Endothelial cell of umbilical vein (primary cell): ENCODE measurements around the gene TADA2A. TPM values are rescaled to one million over a fixed set of nuclear protein-coding genes. Genes with fewer than 3 reads are reported as not detected.

Source experiments
- BruUV-seq: library from RNA; stranded (reverse); fragments of 400-500 nt; replicated peaks from 2 replicates; lab custom pipeline; 2021; lab: Mats Ljungman, UMichigan
- CTCF ChIA-PET: fragments of 300-600, 350-600 bp; sonication (Branson Sonifier 250); formaldehyde crosslinking; loops from one replicate; lab custom pipeline; 2021; ENCODE audit warnings: antibody characterized with exemption, inconsistent platforms; lab: Charles Lee
- POLR2A ChIA-PET: fragments of 300-600, 350-600 bp; sonication (Branson Sonifier 250); formaldehyde crosslinking; loops from one replicate; lab custom pipeline; 2021; ENCODE audit warnings: antibody characterized with exemption, inconsistent platforms; lab: Charles Lee
- DNase-seq: peaks from one replicate; pipeline ENCODE4 v3.0.0-alpha.2; 2011; ENCODE audit warnings: low read depth, low spot score
- FAIRE-seq: peaks from 2 replicates; lab custom pipeline; 2011; peaks lifted over from hg19 to GRCh38; lab: Jason Lieb, UNC
- H2AFZ ChIP-seq: 2 replicates; pipeline ENCODE4 v1.6.0; 2012; ENCODE audit warnings: low read depth, low read length, control low read depth, inconsistent platforms
- H3K27ac ChIP-seq: 2 replicates; pipeline ENCODE4 v1.5.1; 2011; ENCODE audit warnings: low read depth, mild to moderate bottlenecking, control low read depth, low read length, moderate library complexity; ENCODE audit not compliant: insufficient read depth
- H3K27me3 ChIP-seq, 2 experiments: 2 replicates each; pipeline versions ENCODE4 v1.6.0 to v1.6.1; 2011; ENCODE audit warnings: low read length in 2 of 2, mixed read lengths in 1 of 2; ENCODE audit not compliant: control insufficient read depth in 2 of 2, insufficient read depth in 2 of 2
- H3K36me3 ChIP-seq, 2 experiments: 2 replicates in 1 of 2; 3 replicates in 1 of 2; pipeline ENCODE4 v1.5.1; 2011; ENCODE audit warnings: low read length in 2 of 2, mild to moderate bottlenecking in 1 of 2, moderate library complexity in 1 of 2; ENCODE audit not compliant: control insufficient read depth in 2 of 2, insufficient read depth in 2 of 2; ENCODE audit errors: extremely low read depth in 1 of 2
- H3K4me1 ChIP-seq: 3 replicates; pipeline ENCODE4 v1.5.1; 2011; ENCODE audit warnings: mild to moderate bottlenecking, low read length; ENCODE audit not compliant: control insufficient read depth, insufficient read depth; ENCODE audit errors: extremely low read depth
- H3K4me2 ChIP-seq: 2 replicates; pipeline ENCODE4 v1.6.1; 2011; ENCODE audit warnings: low read length, control low read depth, mixed read lengths; ENCODE audit not compliant: insufficient read depth
- H3K4me3 ChIP-seq, 3 experiments: fragments of 200-600 bp in 1 of 3; sonication (generic), shearing (Covaris generic) in 1 of 3; replicated peaks in 1 of 3; 2 replicates each; pipeline ENCODE4 v1.5.1; 2011 to 2016; ENCODE audit warnings: control low read depth in 3 of 3, low read length in 3 of 3, mild to moderate bottlenecking in 2 of 3, inconsistent platforms in 1 of 3, low read depth in 1 of 3, moderate library complexity in 1 of 3; ENCODE audit not compliant: insufficient read depth in 1 of 3
- H3K79me2 ChIP-seq: 2 replicates; pipeline ENCODE4 v1.6.0; 2012; ENCODE audit warnings: low read length, inconsistent platforms; ENCODE audit not compliant: control insufficient read depth, insufficient read depth
- H3K9ac ChIP-seq: replicated peaks from 2 replicates; pipeline ENCODE3; 2011; ENCODE audit warnings: low read length, control low read depth; ENCODE audit not compliant: insufficient read depth; ENCODE audit errors: extremely low read depth
- H3K9me1 ChIP-seq: replicated peaks from 3 replicates; pipeline ENCODE4 v1.6.0; 2011; ENCODE audit warnings: mild to moderate bottlenecking, low read length; ENCODE audit not compliant: control insufficient read depth, insufficient read depth; ENCODE audit errors: extremely low read depth
- H3K9me3 ChIP-seq: replicated peaks from 2 replicates; pipeline ENCODE4 v1.5.1; 2012; ENCODE audit warnings: low read length, inconsistent platforms; ENCODE audit not compliant: control insufficient read depth, insufficient read depth
- H4K20me1 ChIP-seq: replicated peaks from 2 replicates; pipeline ENCODE3; 2011; ENCODE audit warnings: mild to moderate bottlenecking, low read length; ENCODE audit not compliant: control insufficient read depth, insufficient read depth; ENCODE audit errors: extremely low read depth
- CTCF ChIP-seq, 2 donors: IDR thresholded peaks; 1 replicate in 1 of 2; 2 replicates in 1 of 2; pipeline ENCODE4 v1.5.1; 2011; ENCODE audit warnings: low read length in 2 of 2, mild to moderate bottlenecking in 2 of 2, moderate library complexity in 2 of 2, control low read depth in 1 of 2, inconsistent platforms in 1 of 2, low read depth in 1 of 2; ENCODE audit not compliant: insufficient read depth in 1 of 2; ENCODE audit errors: extremely low read depth in 1 of 2
- EZH2 ChIP-seq: IDR thresholded peaks from 2 replicates; pipeline ENCODE4 v1.6.1; 2012; ENCODE audit warnings: borderline replicate concordance, low read depth, mild to moderate bottlenecking, moderate library complexity, low read length, inconsistent platforms; ENCODE audit not compliant: severe bottlenecking
- FOS ChIP-seq: IDR thresholded peaks from 2 replicates; pipeline ENCODE4 v1.6.1; 2011; ENCODE audit warnings: mild to moderate bottlenecking, low read length, moderate library complexity, borderline replicate concordance; ENCODE audit not compliant: insufficient read depth
- GATA2 ChIP-seq: IDR thresholded peaks from 2 replicates; pipeline ENCODE4 v1.7.0; 2011; ENCODE audit warnings: low read depth, mild to moderate bottlenecking, moderate library complexity, mixed read lengths, low read length; ENCODE audit not compliant: insufficient read length, insufficient read depth
- JUN ChIP-seq: IDR thresholded peaks from 2 replicates; pipeline ENCODE4 v1.6.1; 2011; ENCODE audit warnings: borderline replicate concordance, low read depth; ENCODE audit not compliant: insufficient read length, insufficient read depth
- MYC ChIP-seq: IDR thresholded peaks from one replicate; pipeline ENCODE4 v1.6.1; 2011; ENCODE audit warnings: mild to moderate bottlenecking, low read depth, low read length
- POLR2A ChIP-seq: IDR thresholded peaks from 2 replicates; pipeline ENCODE4 v1.6.1; 2012; ENCODE audit warnings: low read depth, mild to moderate bottlenecking, control low read depth, low read length
- POLR2AphosphoS5 ChIP-seq: IDR thresholded peaks from 2 replicates; pipeline ENCODE4 v1.6.1; 2012; ENCODE audit warnings: low read depth, mild to moderate bottlenecking, control low read depth, low read length, moderate library complexity; ENCODE audit not compliant: insufficient read depth
- dilution Hi-C: fragments of 300-500 bp; cut with MboI; formaldehyde crosslinking; loops from one replicate; pipeline ENCODE4 v1.15.0; 2019; ENCODE audit warnings: low sequenced_read_pairs; ENCODE audit not compliant: extremely low pct_ligation_motif_present
- intact Hi-C: fragments of 100-400 bp; cut with micrococcal nuclease; formaldehyde crosslinking; loops from one replicate; pipeline ENCODE4 v1.10.0; 2022
- polyA plus RNA-seq, 4 experiments: library from polyadenylated mRNA; depleted of rRNA in 3 of 4; stranded (reverse) in 3 of 4; unstranded in 1 of 4; fragments of >200 nt; gene quantifications; 2 replicates each; pipeline versions ENCODE4 v1.2.1 to v1.2.3, GENCODE V29; 2011 to 2012; ENCODE audit warnings: missing spikeins in 1 of 4
- total RNA-seq: library from RNA; stranded (reverse); gene quantifications from 2 replicates; pipeline ENCODE4 v1.2.3, GENCODE V29; 2021
- TF ChIP-seq, protein P1 (sequence below): IDR thresholded peaks from 2 replicates; pipeline ENCODE4 v1.6.1; 2011; ENCODE audit not compliant: insufficient read depth, insufficient read length

The TADA2A gene
- total and polyA plus RNA-seq, 2 donors (not counting 3 experiments of a cell fraction or from before 2014, with no cell fraction given), result 9.9 to 22.4 TPM

GRCh38 chr17:37430051-37430627 lies 23.5 kb downstream of the TADA2A start:
- no peak overlapping the region for H2AFZ ChIP-seq
- no peak for DNase-seq
- no peak for FAIRE-seq
- H3K4me1 ChIP-seq, result no peaks in the 10 kb centered on the region
- H4K20me1 ChIP-seq, result no peaks in the 10 kb centered on the region
- ChIA-PET POLR2A (interaction anchor here (0.5 to 0.9 kb wide), 2 partner anchors 22 to 213 kb away, joined by 3 read pairs; no protein-coding TSS in a partner anchor), CTCF (interaction anchor here (0.9 to 2.2 kb wide), 9 partner anchors 9 to 134 kb away, joined by 3 to 10 read pairs (median 4); no protein-coding TSS in a partner anchor)
- H3K27me3 ChIP-seq, result no peaks in the 10 kb centered on the region
- peaks cover 4% of the 10 kb centered on the region for H3K79me2 ChIP-seq
- H3K4me2 ChIP-seq, result no peak overlapping the region
- no TSS peak for BruUV-seq
- peaks cover 0 to 11% of the 10 kb centered on the region in 2 experiments for H3K36me3 ChIP-seq
- H3K9me1 ChIP-seq, result no peaks in the 10 kb centered on the region
- no peak overlapping the region for H3K27ac ChIP-seq
- no peak overlapping the region for H3K4me3 ChIP-seq
- no peaks in the 10 kb centered on the region for H3K9me3 ChIP-seq
- TF ChIP-seq FOS (no peak), MYC (no peak), POLR2AphosphoS5 (no peak)
- dilution Hi-C loops (no loop called here), intact Hi-C loops (no loop called here)
- H3K9ac ChIP-seq, result no peak overlapping the region

GRCh38 chr17:37432671-37433070 lies 26.0 kb downstream of the TADA2A start:
- no peak overlapping the region for H3K27ac ChIP-seq
- H3K9ac ChIP-seq, result no peak overlapping the region
- peaks cover 4% of the 10 kb centered on the region for H3K79me2 ChIP-seq
- ChIA-PET CTCF (interaction anchor here (1.0 kb wide), 1 partner anchor 59 kb away, joined by 3 read pairs; no protein-coding TSS in a partner anchor), POLR2A (no interaction called here)
- intact Hi-C loops (no loop called here), dilution Hi-C loops (no loop called here)
- FAIRE-seq, result no peak
- no peak overlapping the region for H3K4me2 ChIP-seq
- H3K36me3 ChIP-seq, result peaks cover 2 to 5% of the 10 kb centered on the region in 2 experiments
- TF ChIP-seq POLR2AphosphoS5 (no peak), JUN (no peak), MYC (no peak), FOS (no peak), POLR2A (no peak), EZH2 (no peak), CTCF (IDR thresholded peaks at IDR 0.05; ENCODE audit: extremely low read depth in 1 of 2, insufficient read depth in 1 of 2, low read depth in 1 of 2, low read length in 2 of 2) (no peak), GATA2 (no peak)
- TF ChIP-seq, protein P1, sequence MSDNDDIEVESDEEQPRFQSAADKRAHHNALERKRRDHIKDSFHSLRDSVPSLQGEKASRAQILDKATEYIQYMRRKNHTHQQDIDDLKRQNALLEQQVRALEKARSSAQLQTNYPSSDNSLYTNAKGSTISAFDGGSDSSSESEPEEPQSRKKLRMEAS, result no peak
- no peak for DNase-seq
- no peaks in the 10 kb centered on the region for H3K9me1 ChIP-seq
- no peaks in the 10 kb centered on the region for H3K27me3 ChIP-seq
- no peak overlapping the region for H3K4me3 ChIP-seq
- H3K4me1 ChIP-seq, result no peaks in the 10 kb centered on the region
- BruUV-seq, result no TSS peak
- no peak overlapping the region for H2AFZ ChIP-seq
- H4K20me1 ChIP-seq, result no peaks in the 10 kb centered on the region
- no peaks in the 10 kb centered on the region for H3K9me3 ChIP-seq
